ENCODE results near the gene PRR12. TPM values are rescaled to one million over a fixed set of nuclear protein-coding genes. Genes with fewer than 3 reads are reported as not detected.
A peak's percentile ranks its signal among the peaks of the same experiment; 100 is the strongest.

The PRR12 gene
- total and polyA plus RNA-seq, 10 donors = 3.7 to 44.3 (median 23.1) TPM

GRCh38 chr19:49590071-49590970 lies 661 bp upstream of the PRR12 start:
- Histone ChIP-seq H3K4me3 (peak overlapping the region; percentile 76 to 99 (median 96)), H3K36me3 (peaks cover 3 to 18% (median 15%) of the 10 kb centered on the region in 6 donors), H3K27me3 (replicated peaks in 1 of 7) (no peaks in the 10 kb centered on the region), H3K27ac (peak overlapping the region; percentile 85 to 96 (median 92)), H3K4me1 (peaks cover 16 to 57% (median 34%) of the 10 kb centered on the region in 6 donors), H3K9me3 (no peaks in the 10 kb centered on the region)
- intact Hi-C loops (cut with DNase I; ENCODE audit: low total_unique reads) = loop anchor here (10.0 kb wide), 1 partner anchor 74 kb away; the partner anchor contains the start of genes BCL2L12 and IRF3
- peak in 1 of 3 donors; percentile 69 for TF ChIP-seq POLR2A (IDR thresholded peaks at IDR 0.05)
- peak in 8 of 11 experiments; percentile 11 to 50 (median 18) for TF ChIP-seq CTCF (IDR thresholded peaks at IDR 0.05 in 8 of 11, conservative IDR thresholded peaks at IDR 0.05 in 3 of 11)
- TF ChIP-seq POLR2AphosphoS5 (IDR thresholded peaks at IDR 0.05) = peak; percentile 86 to 94 (median 90)
- DNase-seq = peak; percentile 98
- WGBS, 5 donors = 0 to 1% (median 0%) methylated on average over 39 to 58 of the region's 58 CpGs

DNA sequence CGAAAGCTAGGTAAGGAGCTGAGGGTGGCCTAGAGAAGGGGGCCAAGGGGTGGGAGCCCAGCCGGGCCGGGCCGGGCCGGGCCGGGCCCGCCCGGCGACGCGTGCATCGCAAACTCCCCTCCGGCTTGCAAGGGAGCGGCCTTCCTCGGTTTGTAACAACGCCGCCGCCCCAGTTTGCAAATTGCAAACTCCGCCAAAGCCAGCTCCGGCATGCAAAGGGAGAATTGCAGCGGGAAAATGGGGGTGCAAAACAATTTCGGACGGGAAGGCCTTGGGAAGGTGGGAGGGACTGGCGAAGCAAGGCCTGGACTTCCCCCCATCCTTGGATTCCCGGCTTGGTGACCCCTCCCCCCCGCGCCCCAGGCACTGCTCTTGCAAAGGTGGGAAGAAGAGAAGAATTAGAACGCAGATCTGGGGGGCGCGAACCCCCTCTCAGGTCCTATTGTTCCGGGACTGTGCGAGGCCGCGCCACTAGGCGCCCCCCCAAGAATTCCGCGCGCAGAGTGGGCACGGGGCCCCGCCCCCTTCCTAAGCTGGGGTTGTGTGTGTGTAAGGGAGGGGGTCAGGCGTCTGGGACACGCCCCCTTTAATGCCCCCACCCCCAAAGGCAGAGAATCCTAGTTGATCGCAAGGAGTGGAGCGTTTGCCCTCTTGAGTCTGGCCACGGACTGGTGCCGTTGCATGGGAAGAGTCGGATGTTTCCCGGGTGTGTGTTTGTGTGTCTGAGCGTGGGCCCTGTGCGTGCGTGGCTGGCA lies 926 bp downstream of the PRR12 start:
- Histone ChIP-seq H3K36me3 (peaks cover 3 to 34% (median 30%) of the 10 kb centered on the region in 6 donors), H3K27ac (peak overlapping the region; percentile 85 to 96 (median 92)), H3K4me3 (peak overlapping the region; percentile 76 to 99 (median 96)), H3K9me3 (no peaks in the 10 kb centered on the region), H3K4me1 (peaks cover 16 to 63% (median 34%) of the 10 kb centered on the region in 6 donors), H3K27me3 (replicated peaks in 1 of 7) (no peaks in the 10 kb centered on the region)
- no peak for TF ChIP-seq CTCF (IDR thresholded peaks at IDR 0.05 in 8 of 11, conservative IDR thresholded peaks at IDR 0.05 in 3 of 11)
- peak in 1 of 3 donors; percentile 17 for TF ChIP-seq POLR2AphosphoS5 (IDR thresholded peaks at IDR 0.05)
- 0 to 1% (median 1%) methylated on average over 25 to 51 of the region's 51 CpGs for WGBS, 5 donors
- DNase-seq = peak; percentile 89
- intact Hi-C loops (cut with DNase I; ENCODE audit: low total_unique reads) = loop anchor here (10.0 kb wide), 1 partner anchor 73 kb away; the partner anchor contains the start of genes BCL2L12 and IRF3

- 2 to 6% (median 4%) methylated on average over 27 to 28 of the region's 28 CpGs for WGBS, 5 donors
- peak; percentile 79 for DNase-seq
- intact Hi-C loops (cut with DNase I; ENCODE audit: low total_unique reads) = loop anchor here (10.0 kb wide), 1 partner anchor 72 kb away; the partner anchor contains the start of genes BCL2L12 and IRF3
These were observed 1.7 kb downstream of the PRR12 start for GRCh38 chr19:49592486-49593232.

More at GRCh38 chr19:49592486-49593232, 1.7 kb downstream of the PRR12 start:
- H3K4me3 ChIP-seq = peak overlapping the region; percentile 76 to 99 (median 96)
- TF ChIP-seq CTCF (IDR thresholded peaks at IDR 0.05 in 8 of 11, conservative IDR thresholded peaks at IDR 0.05 in 3 of 11) (no peak), POLR2A (IDR thresholded peaks at IDR 0.05) (no peak)
- H3K27ac ChIP-seq = peak overlapping the region; percentile 35 to 96 (median 92)
- no peaks in the 10 kb centered on the region for H3K27me3 ChIP-seq (replicated peaks in 1 of 7)
- H3K36me3 ChIP-seq = peaks cover 3 to 42% (median 38%) of the 10 kb centered on the region in 6 donors
- H3K9me3 ChIP-seq = no peaks in the 10 kb centered on the region
- H3K4me1 ChIP-seq = peaks cover 16 to 63% (median 34%) of the 10 kb centered on the region in 6 donors
